Fibroblast of pulmonary artery (primary cell): ENCODE measurements around the gene CINP.
"Not testable (repeated sequence)": the region's sequence is repeated elsewhere in the genome, so short reads cannot be mapped to it uniquely, and the experiment has no call there.

ENCODE experiments used
- DNase-seq: peaks from one replicate; pipeline ENCODE4 v3.0.0-alpha.2; 2010; ENCODE audit warnings: low read depth
- H3K4me3 ChIP-seq: replicated peaks from 2 replicates; pipeline ENCODE4 v1.5.1; 2011; ENCODE audit warnings: low read depth, mild to moderate bottlenecking, control low read depth, low read length, moderate library complexity
- CTCF ChIP-seq: IDR thresholded peaks from 2 replicates; pipeline ENCODE4 v1.5.1; 2011; ENCODE audit warnings: mild to moderate bottlenecking, control low read depth, low read length, inconsistent platforms; ENCODE audit errors: missing control alignments

The CINP gene

GRCh38 chr14:102335163-102335562, 27.5 kb downstream of the CINP start:
- DNase-seq, result no peak
- no peak overlapping the region for H3K4me3 ChIP-seq
- TF ChIP-seq CTCF, result no peak

- no peak for TF ChIP-seq CTCF
- DNase-seq, result no peak
- H3K4me3 ChIP-seq, result no peak overlapping the region
Measured at GRCh38 chr14:102333795-102334705, 28.6 kb downstream of the CINP start.

GRCh38 chr14:102333390-102333789, 29.3 kb downstream of the CINP start:
- TF ChIP-seq CTCF, result no peak
- H3K4me3 ChIP-seq, result no peak overlapping the region
- DNase-seq, result no peak

- H3K4me3 ChIP-seq, result no peak overlapping the region
- no peak for DNase-seq
- TF ChIP-seq CTCF, result no peak
Measured at GRCh38 chr14:102330806-102331205, 31.9 kb downstream of the CINP start.

GRCh38 chr14:102329381-102329780, 33.3 kb downstream of the CINP start:
- not testable (repeated sequence) for H3K4me3 ChIP-seq, DNase-seq

GRCh38 chr14:102326583-102326982, 36.1 kb downstream of the CINP start:
- TF ChIP-seq CTCF, result no peak
- DNase-seq, result no peak
- H3K4me3 ChIP-seq, result no peak overlapping the region

- DNase-seq, result no peak
- no peak for TF ChIP-seq CTCF
- H3K4me3 ChIP-seq, result no peak overlapping the region
Measured at GRCh38 chr14:102325791-102326345, 36.8 kb downstream of the CINP start.
